Measurements from ENCODE around the gene PLCD3. TPM values are rescaled to one million over a fixed set of nuclear protein-coding genes. Genes with fewer than 3 reads are reported as not detected.
A peak's percentile ranks its signal among the peaks of the same experiment; 100 is the strongest.

The PLCD3 gene
- polyA plus RNA-seq, 1 donor (not counting 4 experiments of a cell fraction or from before 2014, with no cell fraction given) = 53.3 TPM

GRCh38 chr17:45061606-45062205 is 70.6 kb downstream of the PLCD3 start:
- peaks cover 1 to 6% of the 10 kb centered on the region in 2 experiments for H3K36me3 ChIP-seq (ENCODE audit: control insufficient read depth in 2 of 2, extremely low read depth in 1 of 2, insufficient read depth in 2 of 2, low read length in 2 of 2)
- TF ChIP-seq CTCF (optimal IDR thresholded peaks at IDR 0.05 in 1 of 3, IDR thresholded peaks at IDR 0.05 in 1 of 3, conservative IDR thresholded peaks at IDR 0.05 in 1 of 3; ENCODE audit: extremely low read depth in 1 of 3, insufficient read depth in 2 of 3, low read length in 3 of 3) (no peak), EZH2 (IDR thresholded peaks at IDR 0.05; ENCODE audit: low read length) (no peak)
- H3K27me3 ChIP-seq (ENCODE audit: control insufficient read depth, extremely low read depth, insufficient read depth, low read length) = no peaks in the 10 kb centered on the region
- H3K4me2 ChIP-seq (ENCODE audit: control insufficient read depth, extremely low read depth, insufficient read depth, low read depth, low read length) = peak overlapping the region; percentile 95
- H2AFZ ChIP-seq (ENCODE audit: control insufficient read depth, low read length) = peak overlapping the region; percentile 80
- H3K4me3 ChIP-seq (ENCODE audit: control insufficient read depth in 2 of 3, extremely low read depth in 1 of 3, insufficient read depth in 2 of 3, low read depth in 1 of 3, low read length in 3 of 3) = peak overlapping the region; percentile 62 to 100 (median 98)
- peaks cover 22% of the 10 kb centered on the region for H3K4me1 ChIP-seq (ENCODE audit: control insufficient read depth, extremely low read depth, insufficient read depth, low read length)
- peaks cover 68% of the 10 kb centered on the region for H3K79me2 ChIP-seq (ENCODE audit: control insufficient read depth, insufficient read depth, low read length)
- H3K27ac ChIP-seq (ENCODE audit: control insufficient read depth, insufficient read depth, low read length) = peak overlapping the region; percentile 98
- no peaks in the 10 kb centered on the region for H3K9me1 ChIP-seq (ENCODE audit: control insufficient read depth, extremely low read depth, insufficient read depth, low read length)
- H4K20me1 ChIP-seq (ENCODE audit: control insufficient read depth, extremely low read depth, insufficient read depth, low read length) = no peaks in the 10 kb centered on the region
- dilution Hi-C loops (cut with MboI; ENCODE audit: extremely low pct_ligation_motif_present, low sequenced_read_pairs) = no loop called here
- peak overlapping the region; percentile 99 for H3K9ac ChIP-seq (ENCODE audit: control insufficient read depth, extremely low read depth, insufficient read depth, low read length)
- no peaks in the 10 kb centered on the region for H3K9me3 ChIP-seq (ENCODE audit: control insufficient read depth, low read depth, low read length)
- FAIRE-seq (peak; percentile 69), DNase-seq (ENCODE audit: low read depth, low spot score) (no peak)

- Histone ChIP-seq H2AFZ (ENCODE audit: control insufficient read depth, low read length) (peak within 1 kb of the TSS; percentile 100), H3K4me2 (ENCODE audit: control insufficient read depth, extremely low read depth, insufficient read depth, low read depth, low read length) (peak within 1 kb of the TSS; percentile 95), H3K27me3 (ENCODE audit: control insufficient read depth, extremely low read depth, insufficient read depth, low read length) (no peaks in the 10 kb centered on the region), H3K79me2 (ENCODE audit: control insufficient read depth, insufficient read depth, low read length) (peaks cover 62% of the 10 kb centered on the region), H3K9ac (ENCODE audit: control insufficient read depth, extremely low read depth, insufficient read depth, low read length) (peak within 1 kb of the TSS; percentile 99), H3K4me3 (ENCODE audit: control insufficient read depth in 2 of 3, extremely low read depth in 1 of 3, insufficient read depth in 2 of 3, low read depth in 1 of 3, low read length in 3 of 3) (peak within 1 kb of the TSS; percentile 62 to 100 (median 98)), H3K27ac (ENCODE audit: control insufficient read depth, insufficient read depth, low read length) (peak within 1 kb of the TSS; percentile 98), H4K20me1 (ENCODE audit: control insufficient read depth, extremely low read depth, insufficient read depth, low read length) (no peaks in the 10 kb centered on the region), H3K36me3 (ENCODE audit: control insufficient read depth in 2 of 2, extremely low read depth in 1 of 2, insufficient read depth in 2 of 2, low read length in 2 of 2) (peaks cover 3 to 5% of the 10 kb centered on the region in 2 experiments), H3K4me1 (ENCODE audit: control insufficient read depth, extremely low read depth, insufficient read depth, low read length) (peaks cover 22% of the 10 kb centered on the region), H3K9me3 (ENCODE audit: control insufficient read depth, low read depth, low read length) (no peaks in the 10 kb centered on the region), H3K9me1 (ENCODE audit: control insufficient read depth, extremely low read depth, insufficient read depth, low read length) (no peaks in the 10 kb centered on the region)
- DNase-seq (ENCODE audit: low read depth, low spot score) (peak; percentile 97), FAIRE-seq (no peak)
- dilution Hi-C loops (cut with MboI; ENCODE audit: extremely low pct_ligation_motif_present, low sequenced_read_pairs) = no loop called here
- TF ChIP-seq EZH2 (IDR thresholded peaks at IDR 0.05; ENCODE audit: low read length) = no peak
- TF ChIP-seq CTCF (optimal IDR thresholded peaks at IDR 0.05 in 1 of 3, IDR thresholded peaks at IDR 0.05 in 1 of 3, conservative IDR thresholded peaks at IDR 0.05 in 1 of 3; ENCODE audit: extremely low read depth in 1 of 3, insufficient read depth in 2 of 3, low read length in 3 of 3) = no peak
These were observed 71.3 kb downstream of the PLCD3 start, which contains the start of gene NMT1 for GRCh38 chr17:45060797-45061605. Gene NMT1 (plus strand): TSS chr17:45061317. CDS start chr17:45061330, 13 bp downstream.
